ENCODE measurements around the gene ARID5A.

Gene ARID5A

DNA sequence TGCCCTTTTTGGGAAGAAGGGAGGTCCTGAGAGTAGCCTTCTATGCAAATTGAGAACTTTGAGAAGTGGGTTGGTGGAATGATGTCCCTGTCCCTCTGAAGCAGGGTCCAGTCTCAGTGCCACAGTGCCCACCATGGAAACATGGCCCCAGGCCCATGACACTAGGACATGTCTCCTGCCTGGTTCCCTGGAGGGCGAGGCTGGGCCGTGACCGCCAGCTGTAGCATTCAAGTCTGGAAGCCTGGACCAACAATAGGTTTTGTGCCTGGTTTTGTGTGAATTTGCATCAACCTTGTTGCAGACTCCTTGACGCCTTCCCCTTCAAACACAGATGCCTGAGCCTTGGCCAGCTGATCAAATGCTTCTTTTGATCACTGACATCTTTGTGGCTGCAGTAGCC is 27.5 kb downstream of the ARID5A start:
- DNase-seq, result no peak

DNA sequence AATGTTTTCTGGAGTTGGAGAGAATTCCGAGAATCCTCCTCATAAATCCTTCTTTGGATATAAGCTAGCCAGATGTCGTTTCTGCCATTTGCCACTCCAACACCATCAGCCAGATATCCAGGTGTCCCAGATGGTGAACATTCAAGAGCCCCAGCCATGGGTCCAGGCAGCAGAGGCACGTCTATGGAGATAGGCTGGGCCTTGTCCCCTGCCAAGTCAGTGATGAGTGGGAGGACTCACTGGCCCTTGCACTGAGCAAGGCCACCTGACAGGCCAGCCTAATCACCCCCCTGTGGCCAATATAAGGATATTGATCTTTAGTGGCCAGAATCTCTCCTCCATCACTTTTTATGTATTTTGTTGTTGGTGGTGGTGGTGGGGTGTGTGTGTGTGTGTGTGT is 28.0 kb downstream of the ARID5A start:
- no peak for DNase-seq

DNA sequence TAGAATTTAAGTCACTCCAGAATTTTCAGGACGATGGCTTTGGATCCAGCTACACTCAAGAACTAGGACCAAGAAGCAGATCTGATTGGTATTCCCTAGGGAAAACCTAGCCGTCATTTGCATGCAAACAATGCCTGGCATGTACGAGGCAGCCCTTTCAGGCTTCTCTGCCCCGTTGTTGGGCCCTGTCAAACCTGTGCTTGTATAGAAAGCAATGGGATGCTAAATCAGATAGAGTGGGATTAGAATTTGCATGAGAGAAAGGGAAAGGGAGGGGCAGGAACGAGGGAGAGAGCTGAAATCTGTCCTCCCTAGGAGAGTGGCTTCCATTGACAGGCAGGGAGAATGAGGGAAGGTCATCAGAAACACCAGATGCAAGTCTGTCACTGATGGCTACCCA is 28.6 kb downstream of the ARID5A start:
- no peak for DNase-seq

DNA sequence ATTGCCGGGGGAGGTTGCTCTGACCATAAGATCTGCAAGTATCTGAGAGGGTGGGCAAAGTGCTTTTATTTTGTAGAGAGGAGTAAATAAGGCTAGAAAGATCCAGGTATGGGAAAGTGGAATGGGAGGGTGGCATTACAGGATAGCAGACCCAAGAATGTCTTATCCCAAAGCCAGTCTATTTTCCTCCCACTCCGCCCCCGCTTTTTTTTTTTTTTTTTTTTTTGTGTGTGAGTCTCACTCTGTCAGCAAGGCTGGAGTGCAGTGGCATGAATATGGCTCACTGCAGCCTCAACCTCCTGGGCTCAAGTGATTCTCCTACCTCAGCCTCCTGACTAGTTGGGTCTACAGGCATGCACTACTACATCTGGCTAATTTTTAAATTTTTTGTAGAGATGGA is 31.5 kb downstream of the ARID5A start:
- no peak for DNase-seq

DNA sequence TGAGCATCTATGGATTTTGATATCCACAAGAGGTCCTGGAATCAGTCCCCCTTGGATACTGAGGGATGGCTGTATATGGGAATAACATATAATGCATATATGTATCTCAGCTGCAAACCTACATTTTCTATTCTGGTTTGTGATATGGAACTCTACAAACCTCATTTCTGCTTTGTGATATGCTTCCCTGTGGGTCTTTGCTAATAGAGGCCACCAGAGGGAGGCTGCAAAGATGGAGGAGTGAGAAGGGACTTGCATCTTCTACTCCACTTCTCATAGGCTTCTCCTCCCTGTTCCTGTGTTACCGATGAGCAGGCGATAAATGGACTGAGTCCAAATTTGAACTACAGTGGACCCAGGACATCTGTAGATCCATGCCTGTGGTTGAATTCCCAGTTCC is 37.8 kb downstream of the ARID5A start:
- no peak for DNase-seq

DNA sequence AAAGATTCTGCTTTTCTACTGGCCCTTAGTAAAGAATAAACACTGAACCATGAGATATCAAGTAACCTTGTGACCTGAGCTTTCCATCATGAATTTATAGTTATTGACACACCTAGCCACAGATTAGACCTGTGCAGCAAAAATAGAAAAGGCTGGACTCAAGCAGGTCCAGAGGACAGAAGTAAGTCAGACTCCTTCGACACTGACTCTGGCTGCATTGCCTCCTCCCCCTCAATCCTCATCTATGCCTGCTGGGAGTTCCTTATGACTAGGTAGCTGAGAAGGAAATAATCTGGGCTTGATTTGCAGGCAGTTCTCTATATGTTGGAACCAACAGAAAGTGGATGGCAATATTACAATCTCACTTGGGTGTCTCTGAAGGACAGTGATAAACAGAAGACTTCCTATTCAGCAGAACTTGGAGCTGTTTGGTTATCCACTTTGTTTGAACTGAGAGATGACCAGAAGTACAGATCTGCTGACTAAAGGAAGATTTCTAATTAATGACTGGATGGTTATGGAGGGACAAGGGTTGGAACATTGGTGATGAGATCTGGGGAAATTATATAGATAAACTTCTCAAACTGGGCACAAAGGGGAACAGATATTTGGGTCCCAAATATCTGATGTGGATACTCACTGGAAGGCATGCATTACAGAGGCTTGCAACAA is 39.4 kb downstream of the ARID5A start:
- DNase-seq, result no peak

DNA sequence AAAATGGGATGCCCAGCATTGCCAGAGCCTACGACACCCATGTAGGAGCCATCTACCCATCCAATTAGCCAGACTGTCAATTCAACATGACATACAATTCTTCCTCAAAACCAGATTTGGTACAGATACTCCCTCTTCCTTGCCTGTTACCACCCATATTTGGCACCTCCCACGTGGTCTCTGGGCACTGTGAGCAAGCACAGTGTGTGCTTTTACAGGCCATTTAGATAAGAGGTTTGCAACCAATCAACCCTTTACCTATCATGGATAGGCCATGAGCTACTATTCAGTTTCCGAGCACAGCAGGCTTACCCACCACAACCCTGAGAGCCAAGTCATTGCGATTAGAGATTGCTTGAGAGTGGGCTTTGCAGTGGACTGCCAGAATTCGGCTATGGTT is 40.9 kb downstream of the ARID5A start:
- DNase-seq, result no peak

DNA sequence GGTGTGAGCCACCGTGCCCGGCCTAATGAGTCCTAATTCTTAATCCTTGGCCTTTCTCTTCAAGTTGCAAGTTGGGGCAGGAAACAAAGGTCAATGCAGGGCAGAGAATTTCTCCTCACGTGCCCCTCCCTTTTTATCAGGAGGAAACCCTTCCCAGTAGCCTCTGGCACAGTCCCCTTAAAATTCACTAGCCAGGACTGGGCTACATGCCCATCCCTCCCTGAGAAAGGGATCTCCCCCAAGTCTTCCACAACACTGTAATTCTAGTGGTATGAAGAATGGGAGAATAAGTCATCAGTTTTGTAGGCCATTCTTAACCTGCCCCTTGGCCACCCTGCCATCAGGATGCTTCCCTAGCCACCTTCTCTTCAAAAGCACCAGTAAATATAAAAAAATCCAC is 42.2 kb downstream of the ARID5A start:
- no peak for DNase-seq

DNA sequence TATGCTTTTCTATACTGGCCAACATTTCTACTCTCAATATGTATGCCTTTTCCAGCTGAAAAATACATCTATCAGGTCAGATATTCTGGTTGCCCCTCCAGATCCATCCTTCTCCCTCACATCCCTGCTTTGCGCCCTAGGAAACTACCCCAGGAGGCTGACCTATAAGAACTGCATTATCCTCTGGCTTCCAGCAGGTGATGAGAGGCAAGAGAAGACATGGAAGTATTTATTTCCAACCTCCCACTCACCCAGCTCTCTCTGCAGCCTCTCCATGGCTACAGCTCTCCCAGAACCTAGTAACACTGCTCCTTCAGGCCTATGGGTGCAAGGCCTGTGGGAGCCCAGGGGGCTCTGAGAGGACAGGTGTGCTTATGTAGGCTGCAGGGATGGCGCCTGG is 42.9 kb downstream of the ARID5A start:
- DNase-seq, result no peak

DNA sequence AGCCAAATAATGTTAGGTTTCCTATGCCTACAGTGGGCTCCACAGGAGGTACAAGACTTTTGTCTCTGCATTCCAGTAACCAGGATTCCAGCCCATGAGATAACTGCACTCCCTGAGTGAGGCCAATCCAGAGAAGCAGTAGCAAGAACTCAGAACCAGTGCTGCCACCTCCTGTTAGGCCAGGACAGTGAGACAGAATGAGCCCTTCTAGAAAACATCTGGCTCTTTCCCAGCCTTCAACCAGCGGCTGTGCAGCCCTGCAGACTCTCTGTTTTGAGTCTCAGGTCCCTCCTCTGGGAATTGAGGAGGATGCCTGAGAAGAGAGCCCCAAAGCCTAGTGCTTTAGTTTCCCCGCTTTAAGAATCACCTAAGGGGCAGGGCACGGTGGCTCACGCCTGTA is 44.2 kb downstream of the ARID5A start:
- DNase-seq, result no peak

DNA sequence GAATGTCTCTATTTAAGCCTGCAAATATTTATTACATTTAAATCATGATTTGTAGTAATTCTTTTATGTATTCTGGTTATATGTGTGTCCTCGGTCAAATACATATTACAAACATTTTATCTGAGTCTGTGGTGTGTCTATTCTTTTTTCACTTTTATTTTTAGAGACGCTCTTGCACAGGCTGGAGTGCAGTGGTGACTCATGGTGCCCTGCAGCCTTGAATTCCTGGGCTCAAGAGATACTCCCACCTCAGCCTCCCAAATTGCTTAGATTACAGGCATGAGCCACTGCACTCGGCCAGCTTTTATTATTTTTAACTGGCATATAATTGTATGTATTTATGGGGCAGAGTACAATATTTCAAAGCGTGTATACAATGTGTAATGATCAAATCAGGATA is 47.5 kb downstream of the ARID5A start:
- DNase-seq, result no peak

DNA sequence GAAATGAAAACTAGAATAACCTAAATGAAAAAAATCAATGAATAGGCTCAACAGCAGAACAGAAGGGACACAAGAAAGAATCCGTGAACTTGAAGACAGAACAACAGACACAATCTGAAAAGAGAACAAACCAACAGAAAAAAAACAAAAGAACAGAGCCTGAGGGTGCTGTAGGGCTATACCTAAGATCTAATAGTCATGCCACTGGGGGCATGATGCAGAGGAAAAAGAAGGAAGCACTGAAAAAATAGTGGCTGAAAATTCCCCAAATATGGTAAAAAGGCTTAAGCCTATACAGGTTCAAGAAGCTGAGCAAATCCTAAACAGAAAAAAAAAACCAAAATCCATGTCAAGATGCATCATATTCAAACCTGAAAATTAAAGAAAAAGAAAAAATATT is 51.3 kb downstream of the ARID5A start:
- DNase-seq, result no peak

DNA sequence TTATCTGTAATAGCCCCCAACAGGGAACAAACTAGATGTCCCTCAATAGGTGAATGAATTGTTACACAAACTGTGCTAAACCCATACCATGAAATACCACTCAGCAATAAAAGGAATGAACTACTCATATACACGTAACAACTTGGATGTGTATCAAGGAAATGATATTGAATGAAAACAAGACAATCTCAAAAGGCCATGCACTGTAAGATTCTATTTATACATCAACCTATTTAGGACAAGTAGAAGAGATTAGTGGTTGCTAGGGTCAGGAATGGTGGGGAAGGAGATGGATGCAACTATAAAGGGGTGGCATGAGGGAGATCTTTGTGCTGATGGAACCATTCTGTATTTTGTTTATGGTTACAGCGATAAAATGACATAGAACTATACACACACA is 54.5 kb downstream of the ARID5A start:
- DNase-seq, result no peak

DNA sequence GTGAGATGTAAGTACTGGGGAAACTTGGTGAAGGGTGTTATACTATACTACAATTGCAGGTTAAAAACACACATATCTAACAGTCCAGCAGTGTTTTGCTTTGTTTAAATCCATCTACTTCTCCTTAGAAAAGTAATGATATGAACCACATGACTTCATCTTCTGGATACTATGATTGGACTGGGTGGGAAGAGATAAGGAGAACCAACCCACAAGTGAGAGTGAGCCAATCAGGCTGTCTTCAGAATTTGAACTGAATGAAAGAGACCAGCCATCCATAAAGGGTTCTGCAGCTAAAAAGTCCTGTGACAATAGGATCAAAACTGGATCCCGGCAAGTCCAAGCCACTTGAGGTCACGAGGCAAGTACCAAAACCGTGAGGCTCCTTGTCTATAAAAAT is 54.9 kb downstream of the ARID5A start:
- DNase-seq, result no peak

DNA sequence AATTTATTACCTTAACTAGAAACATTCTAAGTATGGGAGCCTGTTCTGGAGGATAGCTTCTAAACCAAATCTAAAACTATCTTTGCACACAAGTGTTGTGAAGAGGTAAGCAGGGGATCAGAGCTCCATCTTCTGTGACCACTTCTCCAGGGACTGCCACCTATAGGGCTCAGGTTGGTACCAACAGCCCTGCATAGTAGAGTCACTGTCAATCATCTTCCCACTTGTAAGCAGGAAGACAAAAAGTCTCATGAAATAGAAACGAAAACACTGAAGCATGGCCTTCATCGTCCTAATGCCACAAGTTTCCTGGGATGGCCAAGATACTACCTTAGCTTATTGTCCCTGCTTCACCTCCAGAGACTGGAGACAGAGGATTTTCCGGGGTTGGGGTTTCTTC is 57.7 kb downstream of the ARID5A start:
- DNase-seq, result no peak

DNA sequence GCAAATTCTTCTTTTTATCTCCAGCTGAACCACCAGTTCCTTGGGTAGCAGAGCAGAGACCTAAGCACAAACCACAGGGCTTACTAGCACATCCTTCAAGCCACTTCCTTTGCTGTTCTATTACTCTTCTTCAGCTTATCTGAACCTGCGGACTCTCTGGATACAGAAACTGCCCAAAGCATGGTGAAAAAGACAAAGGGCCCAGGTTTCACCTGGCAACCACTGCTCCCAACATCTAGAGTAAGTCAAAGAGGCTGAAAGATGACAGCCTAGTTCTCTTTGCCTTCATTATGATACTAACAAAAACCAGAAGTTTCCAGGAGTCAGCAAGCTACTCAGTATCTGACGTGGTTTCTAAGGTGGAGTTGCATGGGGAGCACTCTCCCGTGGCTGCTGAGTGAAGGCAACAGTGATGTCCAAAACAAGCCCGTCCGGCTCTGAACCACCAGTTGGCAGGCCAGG is 58.2 kb downstream of the ARID5A start:
- no peak for DNase-seq

DNA sequence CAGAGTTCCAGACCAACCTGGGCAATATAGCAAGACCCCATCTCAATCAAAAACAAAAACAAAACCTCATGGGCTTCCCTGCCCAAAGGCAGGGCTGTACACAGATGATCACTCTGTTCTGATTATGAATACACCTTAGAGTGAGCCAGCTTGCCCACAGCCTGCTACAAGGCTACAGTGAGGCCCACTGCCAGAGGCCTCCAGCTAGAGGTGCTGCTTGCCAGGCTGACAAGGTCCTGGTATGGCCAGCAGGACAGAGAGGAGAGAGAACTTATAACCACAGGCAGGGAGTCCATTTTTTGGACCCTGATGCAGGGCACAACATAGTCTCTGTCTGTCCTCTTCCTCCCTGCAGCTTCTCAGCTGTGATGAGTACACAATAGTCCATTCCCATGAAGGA is 60.0 kb downstream of the ARID5A start:
- no peak for DNase-seq

DNA sequence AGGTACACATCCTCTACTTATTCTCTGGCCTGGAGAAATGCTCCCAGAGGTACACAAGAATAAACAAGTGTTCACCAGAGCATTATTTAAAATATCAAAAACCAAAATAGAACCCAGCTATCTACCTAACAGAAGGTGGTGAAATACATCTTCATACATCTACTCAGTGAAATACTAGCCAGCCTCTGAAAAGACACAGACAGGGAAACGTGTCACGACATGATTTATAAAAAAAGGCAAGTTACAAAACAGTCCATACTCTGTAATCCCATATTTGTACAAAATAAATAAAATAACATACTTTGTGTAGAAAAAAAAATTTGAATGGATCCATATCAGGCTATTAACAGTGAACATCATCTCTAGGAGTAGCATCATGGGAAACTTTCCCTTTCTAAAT is 63.4 kb downstream of the ARID5A start:
- no peak for DNase-seq

DNA sequence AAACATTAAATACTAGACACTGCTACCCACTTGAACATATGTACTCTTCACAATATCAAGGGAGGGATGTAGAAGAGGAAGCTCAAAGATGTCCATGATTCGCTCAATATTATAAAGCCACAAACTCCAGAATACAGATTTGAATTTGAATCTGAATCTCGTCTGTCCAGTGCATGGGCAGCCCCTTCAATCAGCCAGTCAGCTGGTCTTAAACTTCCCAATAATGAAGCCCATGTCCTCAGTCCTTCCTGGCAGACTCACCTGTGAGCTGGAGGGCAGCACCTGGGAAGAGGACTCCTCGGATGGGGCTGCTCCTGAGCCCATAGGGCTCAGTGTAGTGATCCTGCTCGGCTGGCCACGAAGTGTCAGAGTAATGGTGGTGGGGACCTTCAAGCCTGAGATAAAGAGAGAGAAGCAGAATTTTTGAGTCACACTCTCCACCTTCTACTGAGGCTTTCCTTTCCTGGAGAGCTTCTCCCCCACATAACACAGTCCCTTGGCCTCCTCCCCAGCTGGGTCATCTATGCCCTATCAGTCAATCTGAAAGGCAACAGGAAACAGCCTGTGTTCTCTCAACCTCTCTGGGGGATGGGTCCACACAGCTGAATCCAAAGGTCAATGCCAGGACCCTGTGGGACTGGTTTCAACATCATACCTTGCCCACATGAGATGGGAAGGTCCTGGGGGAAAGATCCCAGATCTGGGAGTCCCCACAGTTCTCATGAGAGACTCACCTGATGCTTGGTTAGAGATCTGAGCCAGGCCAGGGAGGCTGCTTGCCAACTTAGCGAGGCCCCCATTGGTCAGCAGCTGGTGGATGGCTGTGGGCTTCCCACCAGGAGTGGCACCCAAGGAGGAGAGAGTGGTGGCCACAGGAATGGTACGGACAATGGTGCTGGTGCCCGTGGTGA is 65.1 kb downstream of the ARID5A start:
- no peak for DNase-seq
